H1 (cell line): ENCODE measurements around the gene SNAP29. TPM values are rescaled to one million over a fixed set of nuclear protein-coding genes. Genes with fewer than 3 reads are reported as not detected.

ENCODE experiments used
- CTCF ChIA-PET: fragments of 300-600 bp; sonication (Branson Sonifier 250); formaldehyde crosslinking; loops from one replicate; lab custom pipeline; 2021; ENCODE audit not compliant: partially characterized antibody; lab: Charles Lee
- POLR2A ChIA-PET: fragments of 300-600 bp; sonication (Branson Sonifier 250); formaldehyde crosslinking; loops from one replicate; lab custom pipeline; 2021; ENCODE audit warnings: inconsistent platforms; ENCODE audit not compliant: partially characterized antibody; lab: Charles Lee
- DNase-seq, 2 experiments: peaks; one replicate each; pipeline versions ENCODE4 v3.0.0 to v3.0.0-alpha.2; 2010 to 2022; ENCODE audit warnings: low spot score in 2 of 2, low read depth in 1 of 2, mixed read lengths in 1 of 2
- FAIRE-seq: peaks from 2 replicates; lab custom pipeline; 2011; peaks lifted over from hg19 to GRCh38; lab: Jason Lieb, UNC
- H2AFZ ChIP-seq: 2 replicates; pipeline ENCODE4 v1.8.1; 2012; ENCODE audit warnings: low read length, inconsistent platforms
- H2AK5ac ChIP-seq: 2 replicates; pipeline ENCODE4 v1.6.1; 2013; ENCODE audit warnings: low read depth, low read length
- H2BK120ac ChIP-seq: replicated peaks from 2 replicates; pipeline ENCODE3; 2013; ENCODE audit warnings: low read depth, low read length, inconsistent platforms
- H2BK12ac ChIP-seq: 2 replicates; pipeline ENCODE4 v1.6.1; 2013; ENCODE audit warnings: low read depth, low read length
- H2BK15ac ChIP-seq: 2 replicates; pipeline ENCODE4 v1.6.1; 2013; ENCODE audit warnings: low read length
- H2BK20ac ChIP-seq: 2 replicates; pipeline ENCODE4 v1.6.1; 2013; ENCODE audit warnings: low read length
- H2BK5ac ChIP-seq: 2 replicates; pipeline ENCODE4 v1.6.1; 2013; ENCODE audit warnings: low read depth, low read length
- H3K14ac ChIP-seq: 2 replicates; pipeline ENCODE4 v1.6.1; 2013; ENCODE audit warnings: inconsistent platforms; ENCODE audit not compliant: insufficient read length
- H3K18ac ChIP-seq: 2 replicates; pipeline ENCODE4 v1.6.1; 2013; ENCODE audit warnings: low read length; ENCODE audit errors: extremely low read depth
- H3K23ac ChIP-seq: 2 replicates; pipeline ENCODE4 v1.6.1; 2013; ENCODE audit warnings: inconsistent platforms; ENCODE audit not compliant: insufficient read length
- H3K23me2 ChIP-seq: 2 replicates; pipeline ENCODE4 v1.6.1; 2013; ENCODE audit warnings: low read depth, low read length
- H3K27ac ChIP-seq: 2 replicates; pipeline ENCODE4 v1.6.1; 2011; ENCODE audit warnings: low read depth, low read length, inconsistent platforms
- H3K27me3 ChIP-seq, 4 experiments: replicated peaks in 1 of 4; 1 replicate in 1 of 4; 2 replicates in 3 of 4; pipeline versions ENCODE4 v1.6.1 to v1.8.1; 2011 to 2013; ENCODE audit warnings: low read length in 3 of 4, mild to moderate bottlenecking in 3 of 4, inconsistent platforms in 2 of 4, mixed read lengths in 2 of 4, moderate library complexity in 1 of 4; ENCODE audit not compliant: control insufficient read depth in 3 of 4, insufficient read depth in 3 of 4; ENCODE audit errors: extremely low read depth in 1 of 4
- H3K36me3 ChIP-seq, 4 experiments: 2 replicates each; pipeline versions ENCODE4 v1.6.1 to v1.8.1; 2011 to 2013; ENCODE audit warnings: mild to moderate bottlenecking in 4 of 4, low read length in 3 of 4, moderate library complexity in 2 of 4, control low read depth in 1 of 4, inconsistent platforms in 1 of 4; ENCODE audit not compliant: insufficient read depth in 4 of 4, control insufficient read depth in 2 of 4
- H3K4ac ChIP-seq: replicated peaks from 2 replicates; pipeline ENCODE3; 2013; ENCODE audit warnings: low read length, low read depth, mixed read lengths, inconsistent platforms; ENCODE audit not compliant: insufficient read length
- H3K4me1 ChIP-seq, 4 experiments: replicated peaks in 1 of 4; 1 replicate in 1 of 4; 2 replicates in 3 of 4; pipeline versions ENCODE4 v1.6.1 to v1.8.1; 2011 to 2013; ENCODE audit warnings: low read length in 3 of 4, inconsistent platforms in 2 of 4, mixed read lengths in 1 of 4; ENCODE audit not compliant: insufficient read depth in 4 of 4, control insufficient read depth in 3 of 4
- H3K4me2 ChIP-seq, 2 experiments: 2 replicates each; pipeline versions ENCODE4 v1.6.1 to v1.8.1; 2011 to 2013; ENCODE audit warnings: low read depth in 2 of 2, low read length in 2 of 2, control low read depth in 1 of 2, inconsistent platforms in 1 of 2, mild to moderate bottlenecking in 1 of 2; ENCODE audit not compliant: insufficient read depth in 1 of 2
- H3K4me3 ChIP-seq, 4 experiments: fragments of 200-600, 300-600 bp in 1 of 4; sonication (generic), shearing (Covaris generic), sonication (Bioruptor Twin) in 1 of 4; 2 replicates each; pipeline versions ENCODE4 v1.5.1 to v1.8.1; 2011 to 2016; ENCODE audit warnings: low read length in 4 of 4, low read depth in 3 of 4, control low read depth in 2 of 4, inconsistent platforms in 2 of 4, mild to moderate bottlenecking in 2 of 4, mixed read lengths in 1 of 4, moderate library complexity in 1 of 4; ENCODE audit not compliant: insufficient read depth in 2 of 4; ENCODE audit errors: extremely low read depth in 1 of 4
- H3K56ac ChIP-seq: replicated peaks from 2 replicates; pipeline ENCODE3; 2013; ENCODE audit warnings: low read depth, mild to moderate bottlenecking, mixed read lengths, low read length, inconsistent platforms; ENCODE audit not compliant: insufficient read length
- H3K79me1 ChIP-seq: 2 replicates; pipeline ENCODE4 v1.6.1; 2013; ENCODE audit warnings: low read depth, low read length, control low read depth
- H3K79me2 ChIP-seq, 2 experiments: 2 replicates each; pipeline versions ENCODE4 v1.6.1 to v1.8.1; 2012 to 2013; ENCODE audit warnings: low read length in 2 of 2, mild to moderate bottlenecking in 2 of 2, inconsistent platforms in 1 of 2; ENCODE audit not compliant: insufficient read depth in 2 of 2, control insufficient read depth in 1 of 2
- H3K9ac ChIP-seq, 4 experiments: replicated peaks in 1 of 4; 1 replicate in 1 of 4; 2 replicates in 3 of 4; pipeline versions ENCODE4 v1.6.1 to v1.8.1; 2011 to 2013; ENCODE audit warnings: low read depth in 3 of 4, low read length in 3 of 4, control low read depth in 2 of 4, mild to moderate bottlenecking in 2 of 4, moderate library complexity in 2 of 4, inconsistent platforms in 1 of 4; ENCODE audit errors: extremely low read depth in 1 of 4
- H3K9me3 ChIP-seq, 2 experiments: 2 replicates each; pipeline versions ENCODE4 v1.6.1 to v1.8.1; 2012 to 2013; ENCODE audit warnings: mild to moderate bottlenecking in 2 of 2, moderate library complexity in 2 of 2, control low read depth in 1 of 2, inconsistent platforms in 1 of 2, low read depth in 1 of 2, low read length in 1 of 2, mixed read lengths in 1 of 2; ENCODE audit not compliant: insufficient read depth in 2 of 2
- H4K20me1 ChIP-seq, 2 experiments: replicated peaks in 1 of 2; 2 replicates each; pipeline versions ENCODE3 to v1.8.1; 2011 to 2013; ENCODE audit warnings: inconsistent platforms in 2 of 2, low read length in 2 of 2, mild to moderate bottlenecking in 1 of 2; ENCODE audit not compliant: insufficient read depth in 2 of 2, control insufficient read depth in 1 of 2
- H4K5ac ChIP-seq: 2 replicates; pipeline ENCODE4 v1.6.1; 2013; ENCODE audit warnings: low read length, low read depth, mixed read lengths, inconsistent platforms; ENCODE audit not compliant: insufficient read length
- H4K8ac ChIP-seq: 2 replicates; pipeline ENCODE4 v1.8.0; 2013; ENCODE audit warnings: mild to moderate bottlenecking, moderate library complexity, low read length, inconsistent platforms; ENCODE audit not compliant: insufficient read depth; ENCODE audit errors: extremely low read depth
- H4K91ac ChIP-seq: replicated peaks from 2 replicates; pipeline ENCODE3; 2013; ENCODE audit warnings: low read length, mixed read lengths, inconsistent platforms; ENCODE audit not compliant: insufficient read length
- BRCA1 ChIP-seq: IDR thresholded peaks from 2 replicates; pipeline ENCODE4 v1.6.1; 2012; ENCODE audit warnings: low read depth, low read length, improper control_type of control experiment
- EP300 ChIP-seq, 2 experiments: IDR thresholded peaks; 1 replicate in 1 of 2; 2 replicates in 1 of 2; pipeline ENCODE4 v1.6.1; 2011 to 2012; ENCODE audit warnings: low read depth in 2 of 2, low read length in 2 of 2, mild to moderate bottlenecking in 2 of 2, borderline replicate concordance in 1 of 2, inconsistent platforms in 1 of 2, moderate library complexity in 1 of 2
- NANOG ChIP-seq: IDR thresholded peaks from 2 replicates; pipeline ENCODE4 v1.6.1; 2011; ENCODE audit warnings: low read length, low read depth, mild to moderate bottlenecking, inconsistent platforms; ENCODE audit not compliant: insufficient read depth, poor library complexity, severe bottlenecking
- NRF1 ChIP-seq: IDR thresholded peaks from 2 replicates; pipeline ENCODE4 v1.6.1; 2011; ENCODE audit warnings: mild to moderate bottlenecking, low read depth, low read length, improper control_type of control experiment
- POLR2AphosphoS5 ChIP-seq: IDR thresholded peaks from 2 replicates; pipeline ENCODE4 v1.6.1; 2011; ENCODE audit warnings: low read depth, low read length
- RXRA ChIP-seq: IDR thresholded peaks from 2 replicates; pipeline ENCODE4 v1.6.1; 2011; ENCODE audit warnings: low read depth, mild to moderate bottlenecking, low read length, moderate library complexity; ENCODE audit not compliant: insufficient read depth
- SUZ12 ChIP-seq: fragments of 200-600 bp; sonication (generic); IDR thresholded peaks from 2 replicates; pipeline ENCODE4 v1.6.1; 2012; ENCODE audit warnings: mild to moderate bottlenecking, inconsistent platforms, low read length, moderate library complexity, mixed read lengths
- WGBS, 2 experiments: shearing (Covaris generic) in 1 of 2; methylation state at CpG; one replicate each; pipeline versions ENCODE4 v1.1.6 to v1.1.7; 2013 to 2015; ENCODE audit warnings: low lambda C conversion rate in 2 of 2, mixed read lengths in 2 of 2, inconsistent platforms in 1 of 2, low coverage in 1 of 2, missing lambda C conversion rate in 1 of 2; ENCODE audit not compliant: insufficient replicate concordance in 2 of 2, insufficient coverage in 1 of 2, insufficient read length in 1 of 2; ENCODE audit errors: extremely low coverage in 1 of 2, missing lambda C conversion rate in 1 of 2; 5-methylcytosine and 5-hydroxymethylcytosine counted together
- polyA plus RNA-seq, 7 experiments: library from polyadenylated mRNA; depleted of rRNA in 3 of 7; stranded (reverse) in 5 of 7; unstranded in 2 of 7; fragments of >200 nt in 5 of 7; fragments of 200-250 nt in 2 of 7; gene quantifications; 1 replicate in 5 of 7; 2 replicates in 1 of 7; 4 replicates in 1 of 7; pipeline versions ENCODE4 v1.2.1 to v1.2.3, GENCODE V29; 2011 to 2013; ENCODE audit warnings: missing spikeins in 2 of 7, mixed read lengths in 2 of 7
- total RNA-seq: library from RNA; stranded (reverse); fragmentation: NEBNext Ultra II Directional; extraction: Animal tissue kit (Norgen Biotek cat#: 25700); gene quantifications from 2 replicates; pipeline ENCODE4 v1.2.1, GENCODE V29; 2021
- TF ChIP-seq, protein P1 (sequence below): IDR thresholded peaks from 2 replicates; pipeline ENCODE4 v1.6.1; 2012; ENCODE audit warnings: inconsistent platforms
- TF ChIP-seq, protein P2 (sequence below): IDR thresholded peaks from 2 replicates; pipeline ENCODE4 v1.6.1; 2011; ENCODE audit warnings: low read depth, mild to moderate bottlenecking, low read length; ENCODE audit not compliant: insufficient read depth
- TF ChIP-seq, protein P3 (sequence below): IDR thresholded peaks from 2 replicates; pipeline ENCODE4 v1.6.1; 2012; ENCODE audit warnings: low read length, inconsistent platforms

The SNAP29 gene
- total and polyA plus RNA-seq, 2 of the 8 experiments (the other 6 are each of a cell fraction or from before 2014, with no cell fraction given), result 11.8 to 15.0 TPM

GRCh38 chr22:20819471-20819870 is 39.3 kb upstream of the SNAP29 start:
- H3K56ac ChIP-seq, result no peak overlapping the region
- H3K9ac ChIP-seq, result no peak overlapping the region
- H3K9me3 ChIP-seq, result no peaks in the 10 kb centered on the region
- no peak overlapping the region for H3K4me3 ChIP-seq
- H4K20me1 ChIP-seq, result peaks cover 0 to 1% of the 10 kb centered on the region in 2 experiments
- no peak overlapping the region for H3K4me2 ChIP-seq
- no peak overlapping the region for H2BK20ac ChIP-seq
- DNase-seq (no peak), FAIRE-seq (no peak)
- no peaks in the 10 kb centered on the region for H3K27me3 ChIP-seq
- 90% methylated on average over 9 of the region's 9 CpGs; no CpG with 5 or more reads in 1 of the 2 experiments for WGBS, 2 experiments
- H3K4me1 ChIP-seq, result no peaks in the 10 kb centered on the region
- no peak overlapping the region for H3K23ac ChIP-seq
- H3K14ac ChIP-seq, result no peak overlapping the region
- H2BK120ac ChIP-seq, result no peak overlapping the region
- no peak overlapping the region for H3K4ac ChIP-seq
- no peak overlapping the region for H3K27ac ChIP-seq
- no peak overlapping the region for H4K8ac ChIP-seq
- no peak overlapping the region for H4K5ac ChIP-seq
- H2BK15ac ChIP-seq, result no peak overlapping the region
- no peaks in the 10 kb centered on the region for H3K23me2 ChIP-seq
- no peak overlapping the region for H2AFZ ChIP-seq
- no peak overlapping the region for H2AK5ac ChIP-seq
- H2BK12ac ChIP-seq, result no peak overlapping the region
- ChIA-PET CTCF (interaction anchor here (0.6 kb wide), 1 partner anchor 37 kb away, joined by 3 read pairs; no protein-coding TSS in a partner anchor), POLR2A (interaction anchor here (0.9 kb wide), 1 partner anchor 58 kb away, joined by 3 read pairs; no protein-coding TSS in a partner anchor)
- no peaks in the 10 kb centered on the region for H3K79me1 ChIP-seq
- H3K36me3 ChIP-seq, result peaks cover 0 to 2% (median 0%) of the 10 kb centered on the region in 4 experiments; a peak in 3 of 8 replicates
- H4K91ac ChIP-seq, result no peak overlapping the region
- H3K18ac ChIP-seq, result no peak overlapping the region
- no peak overlapping the region for H2BK5ac ChIP-seq
- H3K79me2 ChIP-seq, result no peaks in the 10 kb centered on the region
- TF ChIP-seq, protein P1, sequence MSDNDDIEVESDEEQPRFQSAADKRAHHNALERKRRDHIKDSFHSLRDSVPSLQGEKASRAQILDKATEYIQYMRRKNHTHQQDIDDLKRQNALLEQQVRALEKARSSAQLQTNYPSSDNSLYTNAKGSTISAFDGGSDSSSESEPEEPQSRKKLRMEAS, result no peak
- TF ChIP-seq NRF1 (no peak), RXRA (no peak), BRCA1 (no peak), POLR2AphosphoS5 (no peak), NANOG (no peak), EP300 (IDR thresholded peaks at IDR 0.05; ENCODE audit: borderline replicate concordance in 1 of 2, low read depth in 2 of 2, low read length in 2 of 2) (no peak), SUZ12 (no peak)
- TF ChIP-seq, protein P2, sequence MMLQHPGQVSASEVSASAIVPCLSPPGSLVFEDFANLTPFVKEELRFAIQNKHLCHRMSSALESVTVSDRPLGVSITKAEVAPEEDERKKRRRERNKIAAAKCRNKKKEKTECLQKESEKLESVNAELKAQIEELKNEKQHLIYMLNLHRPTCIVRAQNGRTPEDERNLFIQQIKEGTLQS, result no peak
- TF ChIP-seq, protein P3, sequence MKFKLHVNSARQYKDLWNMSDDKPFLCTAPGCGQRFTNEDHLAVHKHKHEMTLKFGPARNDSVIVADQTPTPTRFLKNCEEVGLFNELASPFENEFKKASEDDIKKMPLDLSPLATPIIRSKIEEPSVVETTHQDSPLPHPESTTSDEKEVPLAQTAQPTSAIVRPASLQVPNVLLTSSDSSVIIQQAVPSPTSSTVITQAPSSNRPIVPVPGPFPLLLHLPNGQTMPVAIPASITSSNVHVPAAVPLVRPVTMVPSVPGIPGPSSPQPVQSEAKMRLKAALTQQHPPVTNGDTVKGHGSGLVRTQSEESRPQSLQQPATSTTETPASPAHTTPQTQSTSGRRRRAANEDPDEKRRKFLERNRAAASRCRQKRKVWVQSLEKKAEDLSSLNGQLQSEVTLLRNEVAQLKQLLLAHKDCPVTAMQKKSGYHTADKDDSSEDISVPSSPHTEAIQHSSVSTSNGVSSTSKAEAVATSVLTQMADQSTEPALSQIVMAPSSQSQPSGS, result no peak
